OCI-LY1 (cell line): Measurements from ENCODE around the gene MBOAT1.

ENCODE experiments used
- CTCF ChIP-seq: fragments of 200-600 bp; sonication (generic), shearing (Covaris generic); IDR thresholded peaks from 2 replicates; pipeline ENCODE4 v1.5.1; 2017; ENCODE audit warnings: mild to moderate bottlenecking, antibody characterized with exemption, low read length, moderate library complexity, mixed read lengths
- EZH2 ChIP-seq: fragments of 200-600 bp; sonication (generic), shearing (Covaris generic); IDR thresholded peaks from 2 replicates; pipeline ENCODE4 v1.8.0; 2017; ENCODE audit warnings: borderline replicate concordance, mixed run types, mild to moderate bottlenecking, antibody characterized with exemption, low read length, moderate library complexity, mixed read lengths

DNA sequence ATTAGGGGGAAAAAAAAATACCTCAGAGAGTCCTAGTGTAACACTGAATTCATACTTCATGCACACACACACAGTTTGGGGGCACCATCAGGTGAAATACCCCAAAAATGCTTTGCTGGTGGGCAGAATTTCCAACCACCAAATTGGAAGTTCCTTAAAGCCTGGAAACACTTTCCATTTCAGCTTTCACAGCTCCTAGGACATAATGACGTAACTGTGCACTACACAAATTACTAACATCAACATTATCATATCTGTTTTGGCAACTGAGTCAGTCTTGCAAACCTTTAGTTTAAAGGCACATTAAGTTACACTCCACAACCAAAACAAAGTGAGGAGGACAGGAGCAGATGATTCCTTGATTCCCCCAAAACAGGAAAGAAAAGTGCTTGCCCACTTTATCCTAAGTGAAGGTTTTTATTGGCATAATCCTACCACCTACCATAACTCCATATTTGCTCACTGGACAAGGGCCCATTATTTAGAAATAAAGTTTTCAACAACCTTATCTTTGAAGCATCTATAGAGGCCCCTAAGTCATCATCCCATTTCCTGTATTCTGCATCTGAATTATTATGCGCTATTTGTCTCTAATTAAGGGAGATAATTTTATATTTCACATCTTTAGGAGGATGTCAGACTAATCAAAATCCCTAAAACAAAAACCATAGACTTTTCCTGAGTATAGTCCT, 3.4 kb downstream of the MBOAT1 start:
- no peak for TF ChIP-seq CTCF
- no peak for TF ChIP-seq EZH2
